Measurements from ENCODE around the gene SCARB1. TPM values are rescaled to one million over a fixed set of nuclear protein-coding genes. Genes with fewer than 3 reads are reported as not detected.

Gene SCARB1
- total and polyA plus RNA-seq, 2 experiments from 2014 or later: 50.4 to 90.0 TPM

DNA sequence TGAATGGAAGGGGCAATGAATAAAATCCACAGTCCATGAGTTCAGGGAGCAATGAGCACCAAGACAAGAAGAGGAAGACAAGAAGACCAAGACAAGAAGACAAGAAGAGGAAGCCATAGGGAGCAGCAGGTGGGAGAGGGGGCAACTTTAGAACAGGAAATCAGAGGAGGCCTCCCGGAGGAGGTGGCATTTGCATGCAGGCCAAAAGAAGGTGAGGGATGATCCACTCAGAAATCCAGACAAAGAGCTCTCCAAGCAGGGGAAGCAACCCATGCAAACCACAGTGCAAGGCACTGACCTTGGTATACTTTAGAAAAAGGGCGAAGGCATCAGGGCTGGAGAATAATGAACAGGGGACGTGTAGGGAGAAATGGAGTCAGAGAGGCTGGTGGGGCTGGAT, 58.6 kb downstream of the SCARB1 start:
- Histone ChIP-seq H3K36me3 (replicated peaks; ENCODE audit: insufficient read depth, low read depth) (no peaks in the 10 kb centered on the region), H3K27ac (no peak overlapping the region), H3K4me1 (ENCODE audit: insufficient read depth) (peaks cover 3% of the 10 kb centered on the region), H3K27me3 (no peaks in the 10 kb centered on the region), H3K79me2 (no peaks in the 10 kb centered on the region), H3K4me2 (no peak overlapping the region), H2AFZ (no peak overlapping the region), H4K20me1 (ENCODE audit: insufficient read depth, poor library complexity, severe bottlenecking) (no peaks in the 10 kb centered on the region), H3K9me2 (replicated peaks; ENCODE audit: insufficient read depth) (no peaks in the 10 kb centered on the region), H3K4me3 (no peak overlapping the region), H3K9me3 (ENCODE audit: low read depth) (no peaks in the 10 kb centered on the region)
- DNase-seq (ENCODE audit: low spot score): no peak
- TF ChIP-seq EZH2phosphoT487 (IDR thresholded peaks at IDR 0.05; ENCODE audit: low read depth, severe bottlenecking, unreplicated experiment) (no peak), EZH2 (IDR thresholded peaks at IDR 0.05; ENCODE audit: borderline replicate concordance) (no peak), CTCF (IDR thresholded peaks at IDR 0.05; ENCODE audit: poor library complexity) (no peak)
- WGBS (ENCODE audit: low lambda C conversion rate, missing lambda C conversion rate): 97% methylated on average over 3 of the region's 3 CpGs

DNA sequence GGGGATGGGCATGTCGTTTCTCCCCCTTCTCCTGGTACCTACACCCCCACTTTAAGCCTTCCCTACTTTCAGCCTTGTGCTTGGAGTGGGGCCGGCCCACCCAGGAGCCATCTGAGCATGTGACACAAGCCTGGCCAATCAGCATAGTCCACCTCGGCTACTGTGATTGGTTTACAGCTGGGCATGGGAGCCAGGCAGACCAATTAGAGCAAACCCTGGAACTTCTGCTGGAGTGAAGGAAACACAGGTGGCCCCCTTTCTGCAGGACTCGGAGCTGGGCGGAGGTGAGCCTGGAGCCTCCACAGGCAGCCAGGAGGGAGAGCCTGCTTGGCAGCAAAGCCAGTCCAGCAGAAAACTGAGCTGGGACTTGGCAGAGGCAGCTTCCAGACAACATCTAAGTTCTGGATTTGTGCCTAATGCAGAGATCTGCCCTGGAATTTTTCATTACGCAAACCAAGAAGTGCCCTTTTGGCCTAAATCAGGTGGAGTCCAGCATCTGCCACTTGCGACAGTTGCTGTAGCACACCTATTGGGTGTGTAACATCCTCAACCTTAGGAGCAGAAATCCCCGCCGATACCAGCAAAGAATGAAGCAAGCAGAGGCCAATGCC, 59.5 kb downstream of the SCARB1 start:
- no peaks in the 10 kb centered on the region for H3K9me2 ChIP-seq (replicated peaks; ENCODE audit: insufficient read depth)
- no peaks in the 10 kb centered on the region for H3K36me3 ChIP-seq (replicated peaks; ENCODE audit: insufficient read depth, low read depth)
- no peaks in the 10 kb centered on the region for H4K20me1 ChIP-seq (ENCODE audit: insufficient read depth, poor library complexity, severe bottlenecking)
- 87% methylated on average over 9 of the region's 9 CpGs for WGBS (ENCODE audit: low lambda C conversion rate, missing lambda C conversion rate)
- peaks cover 3% of the 10 kb centered on the region for H3K4me1 ChIP-seq (ENCODE audit: insufficient read depth)
- no peak overlapping the region for H3K4me3 ChIP-seq
- H3K9me3 ChIP-seq (ENCODE audit: low read depth): no peaks in the 10 kb centered on the region
- peak; percentile 44 for DNase-seq (ENCODE audit: low spot score)
- peak overlapping the region; percentile 31 for H3K27ac ChIP-seq
- H3K79me2 ChIP-seq: no peaks in the 10 kb centered on the region
- no peak overlapping the region for H2AFZ ChIP-seq
- no peaks in the 10 kb centered on the region for H3K27me3 ChIP-seq
- no peak overlapping the region for H3K4me2 ChIP-seq
- no peak for TF ChIP-seq CTCF (IDR thresholded peaks at IDR 0.05; ENCODE audit: poor library complexity)
- no peak for TF ChIP-seq EZH2 (IDR thresholded peaks at IDR 0.05; ENCODE audit: borderline replicate concordance)
- no peak for TF ChIP-seq EZH2phosphoT487 (IDR thresholded peaks at IDR 0.05; ENCODE audit: low read depth, severe bottlenecking, unreplicated experiment)

DNA sequence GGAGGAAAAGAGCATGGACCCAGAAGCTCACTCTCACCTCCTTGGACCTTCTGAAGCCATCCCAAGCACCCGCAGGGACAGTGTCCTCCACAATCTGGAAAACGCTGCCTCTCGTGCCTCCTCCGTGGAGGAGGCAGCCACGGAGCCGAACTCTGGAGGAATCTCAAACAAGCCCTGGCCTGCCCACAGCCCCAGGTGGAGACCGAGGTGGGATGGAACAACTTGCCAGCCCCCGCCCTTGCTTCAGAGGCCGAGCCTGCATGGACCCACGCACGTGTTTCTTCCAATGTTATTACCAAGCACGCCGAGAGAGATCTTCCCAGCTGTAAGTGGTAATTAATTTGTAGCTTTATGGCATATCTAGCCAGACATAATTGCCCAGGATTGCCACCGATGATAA, 61.3 kb downstream of the SCARB1 start:
- H3K27ac ChIP-seq: no peak overlapping the region
- no peaks in the 10 kb centered on the region for H3K36me3 ChIP-seq (replicated peaks; ENCODE audit: insufficient read depth, low read depth)
- no peak overlapping the region for H3K4me3 ChIP-seq
- no peak overlapping the region for H2AFZ ChIP-seq
- no peaks in the 10 kb centered on the region for H3K79me2 ChIP-seq
- H3K4me2 ChIP-seq: no peak overlapping the region
- 96% methylated on average over 14 of the region's 14 CpGs for WGBS (ENCODE audit: low lambda C conversion rate, missing lambda C conversion rate)
- H4K20me1 ChIP-seq (ENCODE audit: insufficient read depth, poor library complexity, severe bottlenecking): no peaks in the 10 kb centered on the region
- TF ChIP-seq EZH2phosphoT487 (IDR thresholded peaks at IDR 0.05; ENCODE audit: low read depth, severe bottlenecking, unreplicated experiment): no peak
- no peak for DNase-seq (ENCODE audit: low spot score)
- H3K9me2 ChIP-seq (replicated peaks; ENCODE audit: insufficient read depth): no peaks in the 10 kb centered on the region
- H3K4me1 ChIP-seq (ENCODE audit: insufficient read depth): no peaks in the 10 kb centered on the region
- H3K9me3 ChIP-seq (ENCODE audit: low read depth): no peaks in the 10 kb centered on the region
- no peaks in the 10 kb centered on the region for H3K27me3 ChIP-seq

DNA sequence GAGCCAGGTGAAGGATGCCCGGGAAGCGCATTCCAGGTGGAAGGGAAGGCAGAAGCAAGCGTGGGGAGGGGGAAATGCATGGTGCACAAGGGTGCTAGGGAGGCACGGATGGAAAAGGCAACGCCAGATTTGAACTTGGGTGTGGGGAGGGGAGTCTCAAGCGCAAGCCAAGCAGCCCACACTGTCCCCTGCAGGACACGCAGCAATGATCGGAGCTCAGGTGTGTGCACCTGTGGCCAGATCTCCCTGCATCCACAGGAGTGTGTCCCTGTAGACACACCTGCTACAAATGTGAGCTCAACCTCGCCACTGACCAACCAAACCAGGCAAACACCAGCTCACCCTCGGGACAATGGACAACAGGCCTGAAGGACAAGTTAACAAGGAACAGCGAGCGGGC, 63.2 kb downstream of the SCARB1 start:
- no peak for TF ChIP-seq EZH2 (IDR thresholded peaks at IDR 0.05; ENCODE audit: borderline replicate concordance)
- no peak for TF ChIP-seq CTCF (IDR thresholded peaks at IDR 0.05; ENCODE audit: poor library complexity)
- TF ChIP-seq EZH2phosphoT487 (IDR thresholded peaks at IDR 0.05; ENCODE audit: low read depth, severe bottlenecking, unreplicated experiment): no peak
- Histone ChIP-seq H3K4me2 (no peak overlapping the region), H3K9me2 (replicated peaks; ENCODE audit: insufficient read depth) (no peaks in the 10 kb centered on the region), H4K20me1 (ENCODE audit: insufficient read depth, poor library complexity, severe bottlenecking) (no peaks in the 10 kb centered on the region), H3K4me1 (ENCODE audit: insufficient read depth) (no peaks in the 10 kb centered on the region), H2AFZ (no peak overlapping the region), H3K4me3 (no peak overlapping the region), H3K9me3 (ENCODE audit: low read depth) (no peaks in the 10 kb centered on the region), H3K27ac (no peak overlapping the region), H3K79me2 (no peaks in the 10 kb centered on the region), H3K36me3 (replicated peaks; ENCODE audit: insufficient read depth, low read depth) (no peaks in the 10 kb centered on the region), H3K27me3 (no peaks in the 10 kb centered on the region)
- no peak for DNase-seq (ENCODE audit: low spot score)
- 96% methylated on average over 12 of the region's 12 CpGs for WGBS (ENCODE audit: low lambda C conversion rate, missing lambda C conversion rate)
